ENCODE data around the gene GPR161. TPM values are rescaled to one million over a fixed set of nuclear protein-coding genes. Genes with fewer than 3 reads are reported as not detected.

GPR161 gene
- total and polyA plus RNA-seq, 2 donors (not counting 1 experiment from before 2014, with no cell fraction given) = 10.2 to 18.7 TPM

DNA sequence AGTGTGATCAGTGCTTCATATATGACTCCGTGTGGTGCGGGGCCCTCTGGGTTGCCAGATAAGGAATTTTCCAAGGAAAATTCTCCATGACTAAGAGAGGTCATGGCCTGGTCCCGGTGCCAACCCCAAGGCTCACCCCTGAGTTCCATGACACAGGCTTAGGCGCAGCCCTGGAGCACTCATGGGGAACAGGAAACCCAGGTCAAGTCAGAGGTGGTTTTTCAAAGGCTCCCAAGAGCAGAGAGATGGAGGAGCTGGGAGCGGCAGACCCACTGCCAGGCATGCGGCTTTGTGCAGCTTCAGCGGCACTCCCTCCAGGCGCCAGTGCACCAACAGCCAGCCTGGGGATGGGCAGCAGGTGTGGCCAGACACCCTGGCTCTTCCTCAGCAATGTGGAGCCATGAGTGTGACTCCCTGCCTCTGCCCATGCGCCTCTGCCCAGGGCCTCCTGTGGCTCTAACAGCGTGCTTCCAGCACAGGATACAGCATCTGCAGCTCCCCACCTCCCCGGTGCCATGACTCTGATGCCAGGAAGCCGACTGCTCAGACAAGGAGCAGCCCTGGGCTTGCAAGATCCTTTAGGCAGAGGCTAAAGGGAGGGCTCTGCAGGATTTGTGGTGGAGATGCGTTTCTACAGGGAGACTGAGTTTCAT, 47.3 kb downstream of the GPR161 start:
- Histone ChIP-seq H3K9ac (ENCODE audit: insufficient read depth, low read length) (no peak overlapping the region), H3K27me3 (ENCODE audit: control insufficient read depth, insufficient read depth, low read length) (no peaks in the 10 kb centered on the region), H3K79me2 (ENCODE audit: control insufficient read depth, insufficient read depth, low read length) (no peaks in the 10 kb centered on the region), H2AFZ (ENCODE audit: low read length) (no peak overlapping the region), H3K27ac (ENCODE audit: insufficient read depth, low read length) (no peak overlapping the region), H3K9me3 (ENCODE audit: control insufficient read depth, insufficient read depth, low read depth, low read length) (no peaks in the 10 kb centered on the region), H3K4me1 (ENCODE audit: control insufficient read depth, extremely low read depth, insufficient read depth, low read length) (peaks cover 2% of the 10 kb centered on the region), H4K20me1 (ENCODE audit: control insufficient read depth, extremely low read depth, insufficient read depth, low read length) (no peaks in the 10 kb centered on the region), H3K4me3 (replicated peaks in 1 of 4; ENCODE audit: control extremely low read depth in 1 of 4, insufficient read depth in 1 of 4, low read depth in 3 of 4, low read length in 4 of 4) (no peak overlapping the region), H3K4me2 (ENCODE audit: extremely low read depth, insufficient read depth, low read length) (no peak overlapping the region), H3K36me3 (ENCODE audit: control insufficient read depth, insufficient read depth, low read length) (peaks cover 8% of the 10 kb centered on the region)
- no peak for DNase-seq (ENCODE audit: low read depth in 2 of 2)
- no peak for TF ChIP-seq EZH2 (IDR thresholded peaks at IDR 0.05; ENCODE audit: low read length, missing control alignments)
- TF ChIP-seq, protein P1, sequence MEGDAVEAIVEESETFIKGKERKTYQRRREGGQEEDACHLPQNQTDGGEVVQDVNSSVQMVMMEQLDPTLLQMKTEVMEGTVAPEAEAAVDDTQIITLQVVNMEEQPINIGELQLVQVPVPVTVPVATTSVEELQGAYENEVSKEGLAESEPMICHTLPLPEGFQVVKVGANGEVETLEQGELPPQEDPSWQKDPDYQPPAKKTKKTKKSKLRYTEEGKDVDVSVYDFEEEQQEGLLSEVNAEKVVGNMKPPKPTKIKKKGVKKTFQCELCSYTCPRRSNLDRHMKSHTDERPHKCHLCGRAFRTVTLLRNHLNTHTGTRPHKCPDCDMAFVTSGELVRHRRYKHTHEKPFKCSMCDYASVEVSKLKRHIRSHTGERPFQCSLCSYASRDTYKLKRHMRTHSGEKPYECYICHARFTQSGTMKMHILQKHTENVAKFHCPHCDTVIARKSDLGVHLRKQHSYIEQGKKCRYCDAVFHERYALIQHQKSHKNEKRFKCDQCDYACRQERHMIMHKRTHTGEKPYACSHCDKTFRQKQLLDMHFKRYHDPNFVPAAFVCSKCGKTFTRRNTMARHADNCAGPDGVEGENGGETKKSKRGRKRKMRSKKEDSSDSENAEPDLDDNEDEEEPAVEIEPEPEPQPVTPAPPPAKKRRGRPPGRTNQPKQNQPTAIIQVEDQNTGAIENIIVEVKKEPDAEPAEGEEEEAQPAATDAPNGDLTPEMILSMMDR (conservative IDR thresholded peaks at IDR 0.05 in 1 of 2, IDR thresholded peaks at IDR 0.05 in 1 of 2; ENCODE audit: low read depth in 1 of 2, low read length in 2 of 2) = no peak

DNA sequence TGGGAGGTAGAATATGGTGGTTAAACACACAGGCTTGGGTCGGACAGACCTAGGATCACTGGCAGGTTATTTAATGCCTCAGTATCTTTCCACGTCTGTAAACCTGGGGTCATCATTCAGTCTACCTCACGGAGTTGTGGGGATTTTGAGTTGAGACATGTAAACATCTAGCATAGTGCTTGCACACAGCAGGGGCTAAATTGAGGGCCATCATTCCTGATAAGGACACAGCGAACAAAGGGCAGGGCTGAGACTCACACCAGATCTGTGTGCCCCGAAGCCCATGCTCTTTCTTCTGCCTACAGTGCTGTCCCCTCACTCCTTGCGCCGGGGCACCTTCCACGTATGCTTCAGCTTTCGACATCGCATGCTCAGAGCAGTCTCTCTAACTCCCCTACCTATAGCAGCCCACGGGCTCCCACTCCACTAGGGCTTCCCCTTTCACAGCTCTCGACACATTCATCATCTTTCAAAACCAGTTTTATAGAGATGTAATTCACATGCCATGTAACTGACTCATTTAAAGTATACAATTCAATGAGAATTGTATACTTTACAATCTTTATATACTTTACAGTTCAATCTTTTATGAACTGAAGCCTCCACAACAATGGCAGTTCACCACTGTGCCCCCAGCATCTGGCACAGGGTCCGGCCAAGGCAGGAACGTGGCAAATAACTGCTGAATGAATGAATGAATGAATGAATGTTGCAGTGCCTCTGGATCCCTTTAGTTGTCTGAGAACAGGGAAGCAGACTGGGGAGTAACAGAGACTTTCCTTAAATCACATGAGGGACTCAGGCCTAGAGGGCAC, 48.0 kb downstream of the GPR161 start:
- Histone ChIP-seq H3K27ac (ENCODE audit: insufficient read depth, low read length) (no peak overlapping the region), H3K27me3 (ENCODE audit: control insufficient read depth, insufficient read depth, low read length) (no peaks in the 10 kb centered on the region), H3K9ac (ENCODE audit: insufficient read depth, low read length) (no peak overlapping the region), H3K9me3 (ENCODE audit: control insufficient read depth, insufficient read depth, low read depth, low read length) (no peaks in the 10 kb centered on the region), H3K4me2 (ENCODE audit: extremely low read depth, insufficient read depth, low read length) (no peak overlapping the region), H3K79me2 (ENCODE audit: control insufficient read depth, insufficient read depth, low read length) (no peaks in the 10 kb centered on the region), H4K20me1 (ENCODE audit: control insufficient read depth, extremely low read depth, insufficient read depth, low read length) (no peaks in the 10 kb centered on the region), H2AFZ (ENCODE audit: low read length) (no peak overlapping the region), H3K4me3 (replicated peaks in 1 of 4; ENCODE audit: control extremely low read depth in 1 of 4, insufficient read depth in 1 of 4, low read depth in 3 of 4, low read length in 4 of 4) (no peak overlapping the region), H3K36me3 (ENCODE audit: control insufficient read depth, insufficient read depth, low read length) (peaks cover 8% of the 10 kb centered on the region), H3K4me1 (ENCODE audit: control insufficient read depth, extremely low read depth, insufficient read depth, low read length) (peaks cover 2% of the 10 kb centered on the region)
- DNase-seq (ENCODE audit: low read depth in 2 of 2) = no peak
- TF ChIP-seq, protein P1 (conservative IDR thresholded peaks at IDR 0.05 in 1 of 2, IDR thresholded peaks at IDR 0.05 in 1 of 2; ENCODE audit: low read depth in 1 of 2, low read length in 2 of 2) = no peak
- no peak for TF ChIP-seq EZH2 (IDR thresholded peaks at IDR 0.05; ENCODE audit: low read length, missing control alignments)

DNA sequence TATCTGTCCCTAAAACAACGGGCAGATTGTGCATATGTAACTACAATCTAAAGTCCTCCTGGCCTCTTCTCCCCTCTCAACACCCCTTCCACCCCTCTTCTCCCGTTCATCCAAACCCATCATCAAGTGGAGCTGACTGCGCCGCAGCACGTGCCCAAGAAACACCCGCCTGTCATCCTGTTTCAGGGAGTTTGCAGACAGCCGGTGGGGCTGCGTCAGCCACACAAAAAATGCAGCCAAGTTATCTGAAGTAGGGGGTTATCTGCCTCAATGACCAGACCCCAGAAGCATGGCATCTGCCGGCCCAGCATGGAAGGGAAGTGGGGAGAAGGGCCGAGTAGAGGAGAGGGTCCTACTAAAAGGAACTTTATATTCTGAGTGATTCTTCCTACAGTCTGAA, 49.0 kb downstream of the GPR161 start:
- Histone ChIP-seq H4K20me1 (ENCODE audit: control insufficient read depth, extremely low read depth, insufficient read depth, low read length) (no peaks in the 10 kb centered on the region), H3K4me3 (replicated peaks in 1 of 4; ENCODE audit: control extremely low read depth in 1 of 4, insufficient read depth in 1 of 4, low read depth in 3 of 4, low read length in 4 of 4) (no peak overlapping the region), H3K9me3 (ENCODE audit: control insufficient read depth, insufficient read depth, low read depth, low read length) (no peaks in the 10 kb centered on the region), H3K79me2 (ENCODE audit: control insufficient read depth, insufficient read depth, low read length) (no peaks in the 10 kb centered on the region), H3K9ac (ENCODE audit: insufficient read depth, low read length) (no peak overlapping the region), H3K27me3 (ENCODE audit: control insufficient read depth, insufficient read depth, low read length) (no peaks in the 10 kb centered on the region), H2AFZ (ENCODE audit: low read length) (no peak overlapping the region), H3K4me2 (ENCODE audit: extremely low read depth, insufficient read depth, low read length) (no peak overlapping the region), H3K4me1 (ENCODE audit: control insufficient read depth, extremely low read depth, insufficient read depth, low read length) (peaks cover 2% of the 10 kb centered on the region), H3K27ac (ENCODE audit: insufficient read depth, low read length) (no peak overlapping the region), H3K36me3 (ENCODE audit: control insufficient read depth, insufficient read depth, low read length) (peaks cover 8% of the 10 kb centered on the region)
- no peak for DNase-seq (ENCODE audit: low read depth in 2 of 2)
- TF ChIP-seq, protein P1 (conservative IDR thresholded peaks at IDR 0.05 in 1 of 2, IDR thresholded peaks at IDR 0.05 in 1 of 2; ENCODE audit: low read depth in 1 of 2, low read length in 2 of 2) = no peak
- TF ChIP-seq EZH2 (IDR thresholded peaks at IDR 0.05; ENCODE audit: low read length, missing control alignments) = no peak
